ENCODE data around the gene LMAN2L.

- TF ChIP-seq CTCF (IDR thresholded peaks at IDR 0.05), result no peak
- no peak for TF ChIP-seq POLR2A (IDR thresholded peaks at IDR 0.05)
These were observed 54.0 kb downstream of the LMAN2L start for GRCh38 chr2:96685577-96686459.

Data from suprapubic skin (tissue), 3 donors.